Activated B cell treated with CpG ODN at 0.5 μM for 24 hours (primary cell): ENCODE measurements around the gene VCAN. TPM values are rescaled to one million over a fixed set of nuclear protein-coding genes. Genes with fewer than 3 reads are reported as not detected.

Source experiments
- ATAC-seq: fragments of 200-7000 bp; cut with Tn5 transposase; one replicate; pipeline ENCODE4 v1.10.0; 2021; ENCODE audit warnings: low read depth, mild to moderate bottlenecking, moderate library complexity
- CTCF ChIA-PET: fragments of 350-600 bp; sonication (Branson Sonifier 250); formaldehyde crosslinking; loops from one replicate; lab custom pipeline; 2021; ENCODE audit warnings: antibody characterized with exemption; lab: Charles Lee
- POLR2A ChIA-PET: fragments of 350-600 bp; sonication (Branson Sonifier 250); formaldehyde crosslinking; loops from one replicate; lab custom pipeline; 2021; ENCODE audit warnings: antibody characterized with exemption; lab: Charles Lee
- DNase-seq: peaks from one replicate; pipeline ENCODE4 v3.0.0; 2022
- H3K27ac Mint-ChIP-seq: one replicate; pipeline ENCODE4 v1.8.0; 2020; ENCODE audit warnings: mixed read lengths
- H3K27me3 Mint-ChIP-seq: one replicate; pipeline ENCODE4 v1.8.0; 2021; ENCODE audit warnings: mixed read lengths
- H3K36me3 Mint-ChIP-seq: one replicate; pipeline ENCODE4 v1.8.0; 2021; ENCODE audit warnings: low read depth, mixed read lengths
- H3K4me1 Mint-ChIP-seq: one replicate; pipeline ENCODE4 v1.8.0; 2021; ENCODE audit warnings: mixed read lengths
- H3K4me3 Mint-ChIP-seq: one replicate; pipeline ENCODE4 v1.8.0; 2020; ENCODE audit warnings: mild to moderate bottlenecking, mixed read lengths
- H3K9me3 Mint-ChIP-seq: one replicate; pipeline ENCODE4 v1.8.0; 2020; ENCODE audit warnings: mixed read lengths
- CTCF ChIP-seq: fragments of 200-600 bp; IDR thresholded peaks from one replicate; pipeline ENCODE4 v1.8.0; 2022; ENCODE audit warnings: antibody characterized with exemption, mild to moderate bottlenecking
- intact Hi-C: fragments of 100-400 bp; cut with micrococcal nuclease; formaldehyde crosslinking; loops from one replicate; pipeline ENCODE4 v1.15.1; 2024
- total RNA-seq: library from RNA; stranded (reverse); gene quantifications from 2 replicates; pipeline ENCODE4 v1.2.3, GENCODE V29; 2022

The VCAN gene
- total RNA-seq = 0.16 and 0.22 TPM in 2 replicates

- H3K4me3 Mint-ChIP-seq = peak within 1 kb of the TSS; percentile 32
- no peak for TF ChIP-seq CTCF
- peaks cover 66% of the 10 kb centered on the region for H3K27me3 Mint-ChIP-seq
- intact Hi-C loops = loop anchor here (5.0 kb wide), 1 partner anchor 394 kb away; the partner anchor contains the start of genes TMEM167A and XRCC4
- H3K27ac Mint-ChIP-seq = no peak within 1 kb of the TSS
- no peak for DNase-seq
- ChIA-PET POLR2A (no interaction called here), CTCF (interaction anchor here (0.8 kb wide), 1 partner anchor 1468 kb away, joined by 5 read pairs; no protein-coding TSS in a partner anchor)
- H3K9me3 Mint-ChIP-seq = no peaks in the 10 kb centered on the region
- ATAC-seq = no peak
- H3K36me3 Mint-ChIP-seq = no peaks in the 10 kb centered on the region
- peaks cover 38% of the 10 kb centered on the region for H3K4me1 Mint-ChIP-seq
Measured at GRCh38 chr5:83471405-83472212, at the start of gene VCAN. Gene VCAN, plus strand, starts transcription at chr5:83471744. Its CDS starts 11,775 bp downstream, at chr5:83483519.

- ATAC-seq (no peak), DNase-seq (no peak)
- intact Hi-C loops = no loop called here
- POLR2A ChIA-PET = no interaction called here
- Mint-ChIP-seq H3K4me3 (no peak overlapping the region), H3K36me3 (no peaks in the 10 kb centered on the region), H3K4me1 (no peaks in the 10 kb centered on the region), H3K27me3 (no peaks in the 10 kb centered on the region), H3K27ac (no peak overlapping the region), H3K9me3 (peaks cover 6% of the 10 kb centered on the region)
- CTCF ChIA-PET = no interaction called here
- TF ChIP-seq CTCF = no peak
Measured at GRCh38 chr5:83422284-83422683, 49.3 kb upstream of the VCAN start.

GRCh38 chr5:83426855-83427254 is 44.7 kb upstream of the VCAN start:
- Mint-ChIP-seq H3K4me1 (no peaks in the 10 kb centered on the region), H3K36me3 (no peaks in the 10 kb centered on the region), H3K27me3 (no peaks in the 10 kb centered on the region), H3K4me3 (no peak overlapping the region), H3K9me3 (no peaks in the 10 kb centered on the region), H3K27ac (no peak overlapping the region)
- DNase-seq = no peak
- CTCF ChIA-PET = no interaction called here
- intact Hi-C loops = no loop called here
- ATAC-seq = no peak
- POLR2A ChIA-PET = no interaction called here
- no peak for TF ChIP-seq CTCF

GRCh38 chr5:83428126-83428525 is 43.4 kb upstream of the VCAN start:
- TF ChIP-seq CTCF = no peak
- H3K36me3 Mint-ChIP-seq = no peaks in the 10 kb centered on the region
- no peaks in the 10 kb centered on the region for H3K4me1 Mint-ChIP-seq
- no peak for ATAC-seq
- H3K27me3 Mint-ChIP-seq = no peaks in the 10 kb centered on the region
- no peak for DNase-seq
- intact Hi-C loops = no loop called here
- H3K27ac Mint-ChIP-seq = no peak overlapping the region
- POLR2A ChIA-PET = interaction anchor here (0.7 kb wide), 1 partner anchor 37 kb away, joined by 5 read pairs; no protein-coding TSS in a partner anchor
- H3K4me3 Mint-ChIP-seq = no peak overlapping the region
- CTCF ChIA-PET = no interaction called here
- H3K9me3 Mint-ChIP-seq = no peaks in the 10 kb centered on the region

- H3K27me3 Mint-ChIP-seq = no peaks in the 10 kb centered on the region
- no peak overlapping the region for H3K27ac Mint-ChIP-seq
- DNase-seq = no peak
- no peak overlapping the region for H3K4me3 Mint-ChIP-seq
- no peak for ATAC-seq
- no peak for TF ChIP-seq CTCF
- intact Hi-C loops = no loop called here
- H3K9me3 Mint-ChIP-seq = no peaks in the 10 kb centered on the region
- ChIA-PET CTCF (interaction anchor here (1.3 to 2.0 kb wide), 3 partner anchors 789 to 1077 kb away, joined by 3 to 7 read pairs (median 4); no protein-coding TSS in a partner anchor), POLR2A (no interaction called here)
- H3K4me1 Mint-ChIP-seq = no peaks in the 10 kb centered on the region
- no peaks in the 10 kb centered on the region for H3K36me3 Mint-ChIP-seq
Measured at GRCh38 chr5:83428890-83429289, 42.7 kb upstream of the VCAN start.
